Activated naive CD8-positive, alpha-beta T cell treated with anti-CD3 and anti-CD28 coated beads, Interleukin-2, amount 50 U/mL, for 16 hours (primary cell): ENCODE results near the gene SLC66A1.

Experiments used
- DNase-seq: peaks from one replicate; pipeline ENCODE4 v3.0.0-alpha.2; 2020; ENCODE audit warnings: low read depth, low spot score

Gene SLC66A1

GRCh38 chr1:19376428-19377372 lies 64.6 kb downstream of the SLC66A1 start:
- DNase-seq = no peak

- DNase-seq = no peak
Observed at GRCh38 chr1:19377812-19378718, 65.9 kb downstream of the SLC66A1 start.
